Measurements from ENCODE around the gene PRKAR1B.

PRKAR1B gene

GRCh38 chr7:730501-731439 is 3.7 kb upstream of the PRKAR1B start:
- Histone ChIP-seq H3K4me3 (ENCODE audit: low read length) (no peak overlapping the region), H2AFZ (ENCODE audit: low read depth, low read length) (no peak overlapping the region), H3K9me3 (ENCODE audit: low read length) (peaks cover 16% of the 10 kb centered on the region), H3K4me1 (ENCODE audit: insufficient read depth, low read length) (peaks cover 12% of the 10 kb centered on the region), H3K36me3 (ENCODE audit: insufficient read depth, low read length) (peaks cover 31% of the 10 kb centered on the region), H3K27me3 (ENCODE audit: insufficient read depth, low read length) (no peaks in the 10 kb centered on the region)

- Histone ChIP-seq H3K9me3 (ENCODE audit: low read length) (peaks cover 8% of the 10 kb centered on the region), H3K27me3 (ENCODE audit: insufficient read depth, low read length) (no peaks in the 10 kb centered on the region), H3K4me3 (ENCODE audit: low read length) (no peak overlapping the region), H2AFZ (ENCODE audit: low read depth, low read length) (no peak overlapping the region), H3K4me1 (ENCODE audit: insufficient read depth, low read length) (peaks cover 13% of the 10 kb centered on the region), H3K36me3 (ENCODE audit: insufficient read depth, low read length) (peaks cover 31% of the 10 kb centered on the region)
Observed at GRCh38 chr7:729140-730000, 2.3 kb upstream of the PRKAR1B start.

GRCh38 chr7:728602-729001 is 1.5 kb upstream of the PRKAR1B start:
- Histone ChIP-seq H3K4me3 (ENCODE audit: low read length) (no peak overlapping the region), H3K36me3 (ENCODE audit: insufficient read depth, low read length) (peaks cover 31% of the 10 kb centered on the region)

DNA sequence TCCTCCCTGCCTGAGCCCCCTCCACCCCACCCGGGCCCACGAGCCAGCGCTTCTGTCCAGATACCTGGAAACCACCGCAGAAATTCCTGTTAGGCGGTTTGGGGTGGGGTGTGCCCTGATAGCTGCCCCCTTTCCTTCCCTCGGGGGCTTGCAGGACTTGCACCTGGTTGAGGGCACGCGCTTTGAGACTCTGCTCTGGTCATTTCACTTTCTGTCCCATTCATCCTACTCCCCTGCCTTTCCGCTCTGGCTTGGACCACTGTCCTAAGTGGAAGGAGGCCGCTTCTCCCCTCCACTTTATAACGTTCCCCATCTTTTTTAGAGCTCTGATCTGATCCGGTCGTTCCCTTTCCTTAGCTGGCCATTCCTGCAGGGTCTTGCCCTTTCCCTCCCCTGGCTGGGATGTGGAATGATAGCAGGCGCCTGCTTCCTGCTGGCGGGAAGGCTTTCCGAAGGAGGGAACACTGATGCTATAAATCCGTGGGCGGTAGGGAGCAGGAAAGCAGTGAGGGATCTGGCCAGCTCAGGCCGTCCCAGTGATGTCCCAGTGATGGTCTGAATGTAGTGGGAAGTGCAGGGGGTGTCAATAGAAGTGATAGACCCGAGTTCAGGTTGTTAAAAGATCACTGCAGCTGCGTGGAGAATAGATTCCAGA is 852 bp upstream of the PRKAR1B start:
- H2AFZ ChIP-seq (ENCODE audit: low read depth, low read length), result no peak overlapping the region
- peak overlapping the region; percentile 72 for H3K4me3 ChIP-seq (ENCODE audit: low read length)
- peaks cover 3% of the 10 kb centered on the region for H3K9me3 ChIP-seq (ENCODE audit: low read length)
- H3K4me1 ChIP-seq (ENCODE audit: insufficient read depth, low read length), result peaks cover 13% of the 10 kb centered on the region
- H3K36me3 ChIP-seq (ENCODE audit: insufficient read depth, low read length), result peaks cover 31% of the 10 kb centered on the region
- no peaks in the 10 kb centered on the region for H3K27me3 ChIP-seq (ENCODE audit: insufficient read depth, low read length)

More at GRCh38 chr7:728602-729001, 1.5 kb upstream of the PRKAR1B start:
- no peak overlapping the region for H2AFZ ChIP-seq (ENCODE audit: low read depth, low read length)
- H3K9me3 ChIP-seq (ENCODE audit: low read length), result peaks cover 3% of the 10 kb centered on the region
- H3K4me1 ChIP-seq (ENCODE audit: insufficient read depth, low read length), result peaks cover 13% of the 10 kb centered on the region
- H3K27me3 ChIP-seq (ENCODE audit: insufficient read depth, low read length), result no peaks in the 10 kb centered on the region

DNA sequence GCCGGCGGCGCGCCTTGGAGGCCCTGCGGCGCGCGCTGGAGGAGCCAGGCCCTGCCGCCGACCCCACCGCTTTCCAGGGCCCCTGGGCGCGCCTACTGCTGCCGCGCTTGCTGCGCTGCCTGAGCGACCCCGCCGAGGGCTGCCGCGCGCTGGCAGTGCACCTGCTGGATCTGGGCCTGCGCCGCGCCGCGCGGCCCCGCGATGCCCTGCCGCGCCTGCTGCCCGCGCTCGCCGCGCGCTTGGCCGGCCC is 302 bp downstream of the PRKAR1B start:
- Histone ChIP-seq H2AFZ (ENCODE audit: low read depth, low read length) (peak overlapping the region; percentile 85), H3K4me1 (ENCODE audit: insufficient read depth, low read length) (peaks cover 13% of the 10 kb centered on the region)

DNA sequence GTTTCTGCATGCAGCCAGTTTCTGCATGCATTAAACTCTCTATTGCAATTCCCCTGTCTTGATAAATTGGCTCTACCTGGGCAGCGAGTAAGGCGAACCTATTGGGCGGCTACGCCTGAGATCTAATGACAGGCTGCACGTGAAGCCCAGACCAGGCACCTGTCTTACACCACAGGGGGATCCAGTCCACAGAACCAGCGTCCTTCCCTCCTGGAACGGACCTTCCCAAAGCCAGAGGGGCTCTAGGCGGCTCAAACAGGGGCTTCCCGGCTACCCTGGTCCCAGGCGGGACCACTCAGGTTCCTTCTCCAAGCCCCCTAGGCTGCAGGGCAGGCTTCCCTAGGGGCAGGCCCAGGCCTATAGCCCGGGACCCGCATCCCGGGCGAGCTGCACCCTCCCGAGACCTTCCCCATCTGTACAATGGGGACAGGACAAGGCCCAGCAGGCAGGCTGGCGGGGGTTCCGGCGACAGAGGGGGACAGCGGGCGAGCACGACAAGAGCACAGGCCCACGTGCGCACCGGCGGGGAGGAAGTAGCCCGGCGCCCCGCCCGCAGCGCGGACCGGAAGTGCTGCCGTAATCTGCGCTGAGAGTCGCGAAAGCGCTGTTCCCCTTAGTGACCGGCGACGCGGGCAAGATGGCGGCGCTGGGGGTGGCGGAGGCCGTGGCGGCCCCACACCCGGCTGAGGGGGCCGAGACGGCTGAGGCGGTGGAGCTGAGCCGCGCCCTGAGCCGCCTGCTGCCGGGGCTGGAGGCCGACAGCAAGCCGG is 812 bp downstream of the PRKAR1B start, which contains the start of gene DNAAF5:
TSS of gene DNAAF5 (plus strand) at position 616 of the 770 bp plus-strand sequence. CDS start at position 638, 22 bp downstream.
- peaks cover 3% of the 10 kb centered on the region for H3K9me3 ChIP-seq (ENCODE audit: low read length)
- peak within 1 kb of the TSS; percentile 85 for H2AFZ ChIP-seq (ENCODE audit: low read depth, low read length)
- H3K36me3 ChIP-seq (ENCODE audit: insufficient read depth, low read length), result peaks cover 19% of the 10 kb centered on the region
- peak within 1 kb of the TSS; percentile 72 for H3K4me3 ChIP-seq (ENCODE audit: low read length)
- H3K27me3 ChIP-seq (ENCODE audit: insufficient read depth, low read length), result no peaks in the 10 kb centered on the region
- peaks cover 13% of the 10 kb centered on the region for H3K4me1 ChIP-seq (ENCODE audit: insufficient read depth, low read length)

More for the DNA sequence above, 302 bp downstream of the PRKAR1B start:
- Histone ChIP-seq H3K4me3 (ENCODE audit: low read length) (peak overlapping the region; percentile 72), H3K9me3 (ENCODE audit: low read length) (peaks cover 4% of the 10 kb centered on the region), H3K36me3 (ENCODE audit: insufficient read depth, low read length) (peaks cover 22% of the 10 kb centered on the region), H3K27me3 (ENCODE audit: insufficient read depth, low read length) (no peaks in the 10 kb centered on the region)

GRCh38 chr7:725223-726005 is 1.7 kb downstream of the PRKAR1B start:
- peaks cover 11% of the 10 kb centered on the region for H3K36me3 ChIP-seq (ENCODE audit: insufficient read depth, low read length)
- H3K4me1 ChIP-seq (ENCODE audit: insufficient read depth, low read length), result peaks cover 13% of the 10 kb centered on the region
- H3K27me3 ChIP-seq (ENCODE audit: insufficient read depth, low read length), result no peaks in the 10 kb centered on the region
- H3K9me3 ChIP-seq (ENCODE audit: low read length), result peaks cover 3% of the 10 kb centered on the region
- no peak overlapping the region for H2AFZ ChIP-seq (ENCODE audit: low read depth, low read length)
- peak overlapping the region; percentile 72 for H3K4me3 ChIP-seq (ENCODE audit: low read length)

- Histone ChIP-seq H3K4me1 (ENCODE audit: insufficient read depth, low read length) (peaks cover 13% of the 10 kb centered on the region), H3K9me3 (ENCODE audit: low read length) (peaks cover 3% of the 10 kb centered on the region), H3K27me3 (ENCODE audit: insufficient read depth, low read length) (no peaks in the 10 kb centered on the region), H3K4me3 (ENCODE audit: low read length) (no peak overlapping the region), H3K36me3 (ENCODE audit: insufficient read depth, low read length) (peaks cover under 1% of the 10 kb centered on the region), H2AFZ (ENCODE audit: low read depth, low read length) (no peak overlapping the region)
Observed at GRCh38 chr7:724298-724697, 2.8 kb downstream of the PRKAR1B start.

GRCh38 chr7:723541-723940 is 3.5 kb downstream of the PRKAR1B start:
- Histone ChIP-seq H3K36me3 (ENCODE audit: insufficient read depth, low read length) (no peaks in the 10 kb centered on the region), H3K27me3 (ENCODE audit: insufficient read depth, low read length) (no peaks in the 10 kb centered on the region), H2AFZ (ENCODE audit: low read depth, low read length) (no peak overlapping the region), H3K4me3 (ENCODE audit: low read length) (no peak overlapping the region), H3K9me3 (ENCODE audit: low read length) (peaks cover 3% of the 10 kb centered on the region), H3K4me1 (ENCODE audit: insufficient read depth, low read length) (peaks cover 13% of the 10 kb centered on the region)

- peaks cover 5% of the 10 kb centered on the region for H3K4me1 ChIP-seq (ENCODE audit: insufficient read depth, low read length)
- no peaks in the 10 kb centered on the region for H3K27me3 ChIP-seq (ENCODE audit: insufficient read depth, low read length)
- no peak overlapping the region for H2AFZ ChIP-seq (ENCODE audit: low read depth, low read length)
- H3K36me3 ChIP-seq (ENCODE audit: insufficient read depth, low read length), result no peaks in the 10 kb centered on the region
- peaks cover 3% of the 10 kb centered on the region for H3K9me3 ChIP-seq (ENCODE audit: low read length)
- no peak overlapping the region for H3K4me3 ChIP-seq (ENCODE audit: low read length)
Observed at GRCh38 chr7:721619-722248, 5.3 kb downstream of the PRKAR1B start.

- no peak overlapping the region for H2AFZ ChIP-seq (ENCODE audit: low read depth, low read length)
- no peak overlapping the region for H3K4me3 ChIP-seq (ENCODE audit: low read length)
- no peaks in the 10 kb centered on the region for H3K9me3 ChIP-seq (ENCODE audit: low read length)
- no peaks in the 10 kb centered on the region for H3K27me3 ChIP-seq (ENCODE audit: insufficient read depth, low read length)
- H3K4me1 ChIP-seq (ENCODE audit: insufficient read depth, low read length), result no peaks in the 10 kb centered on the region
- no peaks in the 10 kb centered on the region for H3K36me3 ChIP-seq (ENCODE audit: insufficient read depth, low read length)
Observed at GRCh38 chr7:716636-717035, 10.4 kb downstream of the PRKAR1B start.

Data from neuron (in vitro differentiated cells).